ENCODE measurements around the gene GPR35. TPM values are rescaled to one million over a fixed set of nuclear protein-coding genes. Genes with fewer than 3 reads are reported as not detected.

GPR35 gene
- polyA plus RNA-seq, 3 donors: 1.7 to 3.2 (median 1.9) TPM

GRCh38 chr2:240586919-240587800 is 38.1 kb upstream of the GPR35 start:
- DNase-seq (ENCODE audit: extremely low read depth in 1 of 11, low read depth in 9 of 11, low spot score in 4 of 11): no peak

DNA sequence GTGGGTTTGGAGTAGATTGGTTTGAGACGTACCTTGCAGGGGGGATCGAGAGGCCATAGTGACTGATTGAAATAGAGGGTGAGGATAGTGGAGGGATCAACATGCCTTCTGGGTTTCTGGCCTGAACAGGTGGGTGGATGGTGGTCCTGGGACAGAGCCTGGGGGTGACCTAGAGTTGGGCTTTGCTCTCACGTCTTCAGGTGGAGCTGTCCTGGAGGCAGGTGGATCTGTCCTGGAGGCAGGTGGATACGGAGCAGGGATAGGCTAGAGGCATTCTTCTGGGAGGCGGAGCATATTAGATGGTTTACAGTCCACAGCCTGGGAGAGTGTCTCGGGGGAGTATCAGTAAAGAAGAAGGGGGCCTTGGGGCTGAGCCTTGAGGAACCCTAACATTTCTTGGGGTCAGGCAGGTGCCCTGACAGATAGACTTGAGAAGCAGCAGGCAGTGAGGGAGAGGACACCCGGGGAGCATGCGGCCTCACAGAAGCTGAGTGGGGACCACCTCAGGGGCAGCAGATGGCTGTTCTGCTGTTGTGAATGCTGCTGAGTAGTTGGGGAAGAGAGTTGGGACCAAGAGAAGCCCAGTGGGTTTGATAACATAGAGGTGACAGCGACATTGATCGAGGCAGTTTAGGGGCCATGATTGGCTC is 37.1 kb upstream of the GPR35 start:
- no peak for DNase-seq (ENCODE audit: extremely low read depth in 1 of 11, low read depth in 9 of 11, low spot score in 4 of 11)

DNA sequence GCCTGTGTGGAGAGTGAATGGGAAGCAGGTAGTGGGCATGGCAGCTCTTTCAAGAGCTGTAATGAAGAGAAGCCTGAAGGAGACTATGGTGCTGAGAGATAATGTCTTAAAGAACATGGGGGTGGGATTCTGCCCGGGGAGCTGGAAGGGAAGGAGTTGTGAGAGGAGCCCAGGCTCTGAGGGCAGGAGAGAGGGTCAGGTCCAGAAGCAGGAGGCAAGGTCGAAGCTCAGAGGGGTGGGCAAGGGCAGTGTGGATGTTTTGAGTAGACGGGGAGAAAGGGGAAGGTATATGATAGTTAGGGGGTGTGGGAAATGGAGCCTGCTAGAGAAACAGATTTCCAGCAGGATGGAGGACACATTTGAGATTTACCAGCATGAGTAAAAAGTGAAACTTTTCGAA is 36.6 kb upstream of the GPR35 start:
- no peak for DNase-seq (ENCODE audit: extremely low read depth in 1 of 11, low read depth in 9 of 11, low spot score in 4 of 11)

DNA sequence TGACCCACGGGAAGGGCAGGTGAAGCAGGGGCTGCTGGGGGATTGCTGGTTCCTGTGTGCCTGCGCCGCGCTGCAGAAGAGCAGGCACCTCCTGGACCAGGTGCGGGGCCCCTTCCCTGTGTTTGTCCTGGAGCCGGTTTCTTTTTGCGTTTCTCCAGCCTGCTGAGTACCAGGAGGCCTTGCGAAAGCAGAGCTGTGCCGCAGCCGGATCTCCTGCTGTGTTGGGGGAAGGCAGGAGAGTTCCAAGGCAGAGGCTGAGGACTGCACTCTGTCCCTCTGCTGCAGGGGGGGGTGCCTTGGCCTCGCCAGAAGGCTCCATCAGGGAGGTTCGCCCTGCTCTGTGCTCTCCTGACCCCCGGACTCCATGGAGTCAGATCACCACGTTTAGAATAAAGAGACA is 35.9 kb upstream of the GPR35 start:
- DNase-seq (ENCODE audit: extremely low read depth in 1 of 11, low read depth in 9 of 11, low spot score in 4 of 11): no peak

GRCh38 chr2:240589850-240590525 is 35.3 kb upstream of the GPR35 start:
- no peak for DNase-seq (ENCODE audit: extremely low read depth in 1 of 11, low read depth in 9 of 11, low spot score in 4 of 11)

DNA sequence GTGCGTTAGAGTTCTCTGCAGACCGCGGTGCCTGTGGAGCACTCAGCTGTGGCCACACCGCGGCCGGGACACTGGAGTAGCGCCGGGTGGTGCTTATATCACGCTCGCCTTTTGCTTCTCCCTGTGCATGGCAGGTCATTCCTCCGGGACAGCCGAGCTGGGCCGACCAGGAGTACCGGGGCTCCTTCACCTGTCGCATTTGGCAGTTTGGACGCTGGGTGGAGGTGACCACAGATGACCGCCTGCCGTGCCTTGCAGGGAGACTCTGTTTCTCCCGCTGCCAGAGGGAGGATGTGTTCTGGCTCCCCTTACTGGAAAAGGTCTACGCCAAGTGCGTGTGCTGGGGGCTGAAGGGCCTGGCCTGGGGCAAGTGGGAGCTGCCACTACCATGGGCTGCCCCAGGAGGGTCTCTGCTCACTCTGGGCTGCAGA is 34.6 kb upstream of the GPR35 start:
- no peak for DNase-seq (ENCODE audit: extremely low read depth in 1 of 11, low read depth in 9 of 11, low spot score in 4 of 11)

- no peak for DNase-seq (ENCODE audit: extremely low read depth in 1 of 11, low read depth in 9 of 11, low spot score in 4 of 11)
Observed at GRCh38 chr2:240591226-240591625, 34.1 kb upstream of the GPR35 start.

GRCh38 chr2:240591784-240592183 is 33.5 kb upstream of the GPR35 start:
- DNase-seq (ENCODE audit: extremely low read depth in 1 of 11, low read depth in 9 of 11, low spot score in 4 of 11): no peak

DNA sequence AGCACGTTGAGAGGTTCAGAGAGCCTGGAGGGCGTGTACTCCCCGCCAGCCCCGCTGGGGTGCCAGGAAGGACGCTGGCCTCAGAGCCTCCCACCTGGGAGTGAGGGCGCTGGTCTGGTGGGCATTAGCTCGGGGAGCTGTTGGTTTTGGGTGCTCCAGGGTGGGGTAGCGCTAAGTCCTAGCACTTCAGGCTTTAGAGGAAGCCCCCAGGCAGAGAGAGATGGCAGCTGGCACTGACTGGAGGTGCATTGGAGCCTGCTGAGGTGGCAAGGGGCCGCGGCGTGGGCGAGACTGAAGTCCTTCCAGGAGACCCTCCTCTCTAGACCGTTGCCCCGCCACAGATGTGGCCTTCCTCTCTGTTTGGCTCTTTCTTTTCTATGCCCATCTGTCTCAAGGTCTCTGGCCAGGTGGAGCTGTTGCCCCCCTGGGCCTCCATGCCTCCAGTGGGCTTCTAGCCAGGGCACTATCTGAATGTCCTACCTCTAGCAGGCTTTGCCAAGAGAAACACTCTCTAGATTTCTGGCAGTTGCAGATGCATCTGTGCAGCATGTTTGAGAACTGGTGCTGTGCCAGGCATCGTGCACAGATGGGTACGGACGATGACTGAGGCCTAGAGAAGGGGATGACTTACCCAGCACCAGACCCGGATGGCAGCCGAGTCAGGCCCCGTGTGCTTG is 32.1 kb upstream of the GPR35 start:
- no peak for DNase-seq (ENCODE audit: extremely low read depth in 1 of 11, low read depth in 9 of 11, low spot score in 4 of 11)

GRCh38 chr2:240593703-240594451 is 31.4 kb upstream of the GPR35 start:
- no peak for DNase-seq (ENCODE audit: extremely low read depth in 1 of 11, low read depth in 9 of 11, low spot score in 4 of 11)

DNA sequence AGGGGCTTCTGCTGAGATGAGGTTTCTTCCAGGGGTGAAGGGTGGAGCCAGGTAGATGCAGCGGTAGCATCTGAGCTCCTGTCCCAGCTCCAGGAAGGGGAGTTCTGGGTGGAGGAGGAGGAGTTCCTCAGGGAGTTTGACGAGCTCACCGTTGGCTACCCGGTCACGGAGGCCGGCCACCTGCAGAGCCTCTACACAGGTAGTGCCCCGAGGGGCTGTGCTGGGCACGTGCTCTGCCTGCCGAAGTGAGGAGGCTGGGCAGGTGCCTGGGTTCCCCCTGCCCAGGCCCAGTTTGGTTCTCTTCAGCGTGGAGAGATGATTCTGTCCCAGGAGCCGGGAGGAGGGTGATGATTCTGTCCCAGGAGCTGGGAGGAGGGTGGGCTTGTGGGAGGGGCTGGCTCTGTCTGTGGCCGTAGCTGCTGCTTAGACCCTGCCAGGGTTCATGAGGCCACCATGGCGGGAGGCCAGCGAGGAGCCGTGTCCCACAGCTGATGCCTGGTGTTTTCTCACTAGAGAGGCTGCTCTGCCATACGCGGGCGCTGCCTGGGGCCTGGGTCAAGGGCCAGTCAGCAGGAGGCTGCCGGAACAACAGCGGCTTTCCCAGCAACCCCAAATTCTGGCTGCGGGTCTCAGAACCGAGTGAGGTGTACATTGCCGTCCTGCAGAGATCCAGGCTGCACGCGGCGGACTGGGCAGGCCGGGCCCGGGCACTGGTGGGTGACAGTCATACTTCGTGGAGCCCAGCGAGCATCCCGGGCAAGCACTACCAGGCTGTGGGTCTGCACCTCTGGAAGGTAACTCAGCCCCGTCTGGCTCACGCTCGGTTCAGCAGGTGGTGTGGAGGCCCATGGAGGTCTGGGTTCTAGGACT is 30.5 kb upstream of the GPR35 start:
- DNase-seq (ENCODE audit: extremely low read depth in 1 of 11, low read depth in 9 of 11, low spot score in 4 of 11): no peak

DNA sequence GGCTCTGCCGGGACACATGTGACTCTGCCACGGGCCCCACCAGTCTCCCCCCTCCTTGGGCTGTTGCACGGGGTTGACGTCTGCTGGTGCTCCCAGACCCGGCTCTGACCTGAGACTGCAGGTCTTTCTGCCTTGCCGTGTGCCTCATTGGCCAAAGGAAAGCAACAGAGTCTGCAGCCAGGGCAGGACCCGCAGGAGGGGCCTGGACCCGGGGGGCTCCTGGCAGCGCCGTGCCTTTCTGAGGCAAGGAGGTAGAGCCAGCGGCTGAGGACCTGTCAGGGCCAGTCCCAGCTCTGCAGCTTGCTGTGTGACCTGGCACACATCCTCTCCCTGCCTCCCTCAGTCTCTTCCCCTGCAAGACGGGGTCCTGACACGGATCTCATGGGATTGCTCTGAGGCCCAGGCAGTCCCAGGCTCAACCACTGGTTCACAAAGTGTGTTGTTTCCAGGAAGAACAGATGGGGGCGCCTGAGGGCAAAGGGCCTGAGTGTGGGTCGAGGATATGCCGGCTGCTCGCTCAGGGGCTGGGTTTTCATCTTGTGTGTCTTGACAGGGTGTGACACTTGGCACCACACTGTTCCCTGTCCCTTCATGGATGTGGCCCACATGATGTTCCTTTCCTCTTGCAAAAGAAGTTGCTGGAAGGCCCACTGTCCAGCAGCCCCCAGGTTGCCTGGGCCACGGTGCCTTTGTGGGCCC is 29.8 kb upstream of the GPR35 start:
- no peak for DNase-seq (ENCODE audit: extremely low read depth in 1 of 11, low read depth in 9 of 11, low spot score in 4 of 11)

GRCh38 chr2:240596080-240596460 is 29.2 kb upstream of the GPR35 start:
- DNase-seq (ENCODE audit: extremely low read depth in 1 of 11, low read depth in 9 of 11, low spot score in 4 of 11): no peak

DNA sequence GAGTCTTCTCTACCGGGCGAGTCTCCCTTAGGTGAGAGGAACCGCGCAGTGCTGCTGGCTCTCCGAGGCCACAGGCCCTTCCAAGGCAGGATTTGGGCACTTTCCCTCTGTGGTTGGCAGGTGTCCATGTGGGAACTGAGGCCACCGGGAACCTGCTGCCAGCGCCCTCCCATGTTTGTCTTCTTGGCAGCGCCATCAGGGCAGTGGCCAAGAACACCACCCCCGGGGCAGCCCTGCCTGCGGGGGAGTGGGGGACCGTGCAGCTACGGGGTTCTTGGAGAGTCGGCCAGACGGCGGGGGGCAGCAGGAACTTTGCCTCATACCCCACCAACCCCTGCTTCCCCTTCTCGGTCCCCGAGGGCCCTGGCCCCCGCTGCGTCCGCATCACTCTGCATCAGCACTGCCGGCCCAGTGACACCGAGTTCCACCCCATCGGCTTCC is 28.8 kb upstream of the GPR35 start:
- DNase-seq (ENCODE audit: extremely low read depth in 1 of 11, low read depth in 9 of 11, low spot score in 4 of 11): no peak

DNA sequence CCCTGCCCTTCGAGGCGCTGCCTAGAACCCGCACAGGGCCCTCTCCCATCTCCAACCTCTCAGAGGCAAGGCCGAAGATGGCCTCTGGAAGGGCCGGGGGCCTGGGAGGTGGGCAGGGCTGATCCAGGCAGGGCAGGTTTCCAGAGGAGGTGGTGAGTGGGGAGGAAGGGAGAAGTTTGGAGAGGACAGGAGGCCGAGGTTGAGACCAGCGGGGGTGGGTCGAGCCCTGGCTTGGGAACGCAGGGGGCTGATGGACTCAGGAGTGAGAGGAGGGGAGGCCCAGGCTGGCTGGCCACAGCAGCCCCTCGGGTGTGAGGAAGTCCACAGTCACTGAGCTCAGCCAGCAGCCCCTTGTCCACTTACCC is 28.2 kb upstream of the GPR35 start:
- no peak for DNase-seq (ENCODE audit: extremely low read depth in 1 of 11, low read depth in 9 of 11, low spot score in 4 of 11)

- DNase-seq (ENCODE audit: extremely low read depth in 1 of 11, low read depth in 9 of 11, low spot score in 4 of 11): no peak
Observed at GRCh38 chr2:240597419-240598181, 27.7 kb upstream of the GPR35 start.

All from renal cortex interstitium (tissue), 11 donors.